Parathyroid adenoma (tissue), 2 donors: ENCODE data around the gene IL17A.

Experiments
- H2AFZ ChIP-seq: fragments of 300-600 bp; sonication (generic); one replicate; pipeline ENCODE4 v1.7.0; 2017; ENCODE audit warnings: antibody characterized with exemption, mild to moderate bottlenecking
- H3K27ac ChIP-seq: fragments of 300-600 bp; sonication (generic); one replicate; pipeline ENCODE4 v1.7.0; 2017
- H3K27me3 ChIP-seq: fragments of 300-600 bp; sonication (generic); one replicate; pipeline ENCODE4 v1.7.0; 2017; ENCODE audit warnings: low read length; ENCODE audit not compliant: control insufficient read depth, insufficient read depth
- H3K36me3 ChIP-seq: fragments of 300-600 bp; sonication (generic); one replicate; pipeline ENCODE4 v1.7.0; 2017; ENCODE audit warnings: low read length; ENCODE audit not compliant: control insufficient read depth, insufficient read depth
- H3K4me1 ChIP-seq: fragments of 300-600 bp; sonication (generic); one replicate; pipeline ENCODE4 v1.7.0; 2017; ENCODE audit warnings: control low read depth
- H3K4me2 ChIP-seq: fragments of 300-600 bp; sonication (generic); one replicate; pipeline ENCODE4 v1.7.0; 2017; ENCODE audit warnings: low read length
- H3K4me3 ChIP-seq: fragments of 300-600 bp; sonication (generic); one replicate; pipeline ENCODE4 v1.7.0; 2017; ENCODE audit warnings: low read depth, low read length
- H3K79me2 ChIP-seq: fragments of 300-600 bp; sonication (generic); one replicate; pipeline ENCODE4 v1.7.0; 2017; ENCODE audit warnings: control low read depth
- H3K9ac ChIP-seq: fragments of 300-600 bp; sonication (generic); one replicate; pipeline ENCODE4 v1.7.0; 2017; ENCODE audit warnings: mild to moderate bottlenecking
- H3K9me3 ChIP-seq: fragments of 300-600 bp; sonication (generic); one replicate; pipeline ENCODE4 v1.7.0; 2017; ENCODE audit warnings: low read length; ENCODE audit not compliant: control insufficient read depth
- TF ChIP-seq, protein P1 (sequence below): fragments of 300-600 bp; sonication (generic); IDR thresholded peaks from one replicate; pipeline ENCODE4 v1.7.0; 2017; ENCODE audit warnings: antibody characterized with exemption, mild to moderate bottlenecking
- donor health status: primary hyperparathyroidism.

IL17A gene

GRCh38 chr6:52154381-52154780, 31.8 kb upstream of the IL17A start:
- H3K4me1 ChIP-seq: no peaks in the 10 kb centered on the region
- H3K9ac ChIP-seq: no peak overlapping the region
- no peaks in the 10 kb centered on the region for H3K79me2 ChIP-seq
- TF ChIP-seq, protein P1, sequence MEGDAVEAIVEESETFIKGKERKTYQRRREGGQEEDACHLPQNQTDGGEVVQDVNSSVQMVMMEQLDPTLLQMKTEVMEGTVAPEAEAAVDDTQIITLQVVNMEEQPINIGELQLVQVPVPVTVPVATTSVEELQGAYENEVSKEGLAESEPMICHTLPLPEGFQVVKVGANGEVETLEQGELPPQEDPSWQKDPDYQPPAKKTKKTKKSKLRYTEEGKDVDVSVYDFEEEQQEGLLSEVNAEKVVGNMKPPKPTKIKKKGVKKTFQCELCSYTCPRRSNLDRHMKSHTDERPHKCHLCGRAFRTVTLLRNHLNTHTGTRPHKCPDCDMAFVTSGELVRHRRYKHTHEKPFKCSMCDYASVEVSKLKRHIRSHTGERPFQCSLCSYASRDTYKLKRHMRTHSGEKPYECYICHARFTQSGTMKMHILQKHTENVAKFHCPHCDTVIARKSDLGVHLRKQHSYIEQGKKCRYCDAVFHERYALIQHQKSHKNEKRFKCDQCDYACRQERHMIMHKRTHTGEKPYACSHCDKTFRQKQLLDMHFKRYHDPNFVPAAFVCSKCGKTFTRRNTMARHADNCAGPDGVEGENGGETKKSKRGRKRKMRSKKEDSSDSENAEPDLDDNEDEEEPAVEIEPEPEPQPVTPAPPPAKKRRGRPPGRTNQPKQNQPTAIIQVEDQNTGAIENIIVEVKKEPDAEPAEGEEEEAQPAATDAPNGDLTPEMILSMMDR: no peak
- no peaks in the 10 kb centered on the region for H3K36me3 ChIP-seq
- H3K4me3 ChIP-seq: no peak overlapping the region
- H2AFZ ChIP-seq: no peak overlapping the region
- no peaks in the 10 kb centered on the region for H3K9me3 ChIP-seq
- H3K27ac ChIP-seq: no peak overlapping the region
- no peaks in the 10 kb centered on the region for H3K27me3 ChIP-seq
- no peak overlapping the region for H3K4me2 ChIP-seq

GRCh38 chr6:52155791-52156576, 30.2 kb upstream of the IL17A start:
- no peak overlapping the region for H3K4me3 ChIP-seq
- H3K79me2 ChIP-seq: no peaks in the 10 kb centered on the region
- no peaks in the 10 kb centered on the region for H3K36me3 ChIP-seq
- no peak overlapping the region for H3K9ac ChIP-seq
- no peaks in the 10 kb centered on the region for H3K4me1 ChIP-seq
- no peaks in the 10 kb centered on the region for H3K9me3 ChIP-seq
- no peak overlapping the region for H3K4me2 ChIP-seq
- no peak overlapping the region for H2AFZ ChIP-seq
- TF ChIP-seq, protein P1: no peak
- H3K27me3 ChIP-seq: no peaks in the 10 kb centered on the region
- H3K27ac ChIP-seq: no peak overlapping the region

DNA sequence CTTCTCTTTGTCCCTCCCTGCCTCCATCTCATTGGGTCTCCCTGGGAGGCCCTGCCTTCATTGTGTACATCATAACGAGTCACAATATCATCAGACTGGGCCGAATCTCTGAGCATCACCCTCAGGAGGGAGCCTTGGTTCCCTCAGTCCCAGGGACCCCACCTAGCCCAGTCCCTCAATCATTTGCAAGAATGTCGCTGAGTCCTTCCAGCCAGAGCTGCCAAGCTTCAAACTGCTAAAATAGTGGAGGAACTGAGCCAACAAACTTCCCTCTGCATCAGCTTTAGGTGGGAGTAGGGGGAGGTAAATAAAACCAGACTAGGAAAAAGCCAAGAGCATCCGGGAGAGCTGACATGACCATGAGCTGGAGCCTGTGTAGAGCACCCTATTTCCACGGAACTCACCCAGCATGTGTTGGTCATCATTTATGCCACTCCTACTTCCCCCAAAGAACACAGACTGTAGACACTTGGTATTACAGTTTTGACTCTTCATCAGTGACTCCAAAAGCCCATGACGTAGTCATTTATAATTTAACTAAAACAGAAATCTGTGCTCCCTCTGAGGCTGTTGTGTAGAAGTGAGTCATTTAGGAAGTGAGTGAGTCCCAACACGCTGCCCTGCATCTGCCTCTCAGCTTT, 28.8 kb upstream of the IL17A start:
- H3K4me2 ChIP-seq: no peak overlapping the region
- no peak overlapping the region for H3K9ac ChIP-seq
- H3K9me3 ChIP-seq: no peaks in the 10 kb centered on the region
- no peaks in the 10 kb centered on the region for H3K4me1 ChIP-seq
- H3K27me3 ChIP-seq: no peaks in the 10 kb centered on the region
- TF ChIP-seq, protein P1: no peak
- H2AFZ ChIP-seq: no peak overlapping the region
- no peaks in the 10 kb centered on the region for H3K79me2 ChIP-seq
- no peaks in the 10 kb centered on the region for H3K36me3 ChIP-seq
- no peak overlapping the region for H3K4me3 ChIP-seq
- H3K27ac ChIP-seq: no peak overlapping the region

DNA sequence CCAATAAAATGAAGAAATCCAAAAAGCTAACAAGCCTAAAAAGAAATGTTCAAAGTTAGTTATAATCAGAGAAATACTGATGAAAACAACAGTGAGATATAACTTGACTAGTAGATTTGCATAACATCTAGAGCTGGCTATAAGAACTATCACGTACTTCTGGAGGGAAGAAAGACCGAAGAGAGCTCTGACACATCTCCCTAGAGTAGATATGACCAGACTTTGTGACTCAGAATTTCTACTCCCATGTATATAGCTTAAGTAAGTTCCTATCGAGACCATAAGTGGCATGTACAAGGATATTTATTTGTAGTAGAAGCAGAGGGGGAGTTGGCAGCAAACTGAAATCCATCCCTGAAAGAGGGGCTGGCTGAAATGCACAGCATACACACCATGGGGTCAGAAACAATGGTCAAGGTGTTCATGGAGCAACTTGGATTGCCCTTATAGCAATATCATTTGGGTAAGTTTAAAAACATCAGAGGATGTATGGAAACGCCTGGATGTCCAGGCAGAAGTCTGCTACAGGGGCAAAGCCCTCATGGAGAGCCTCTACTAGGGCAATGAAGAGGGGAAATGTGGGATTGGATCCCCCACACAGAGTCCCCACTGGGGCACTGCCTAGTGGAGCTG, 25.6 kb upstream of the IL17A start:
- H3K4me1 ChIP-seq: no peaks in the 10 kb centered on the region
- H3K9me3 ChIP-seq: no peaks in the 10 kb centered on the region
- no peak overlapping the region for H3K4me2 ChIP-seq
- TF ChIP-seq, protein P1: no peak
- H3K79me2 ChIP-seq: no peaks in the 10 kb centered on the region
- no peaks in the 10 kb centered on the region for H3K27me3 ChIP-seq
- no peak overlapping the region for H3K9ac ChIP-seq
- no peak overlapping the region for H3K27ac ChIP-seq
- H3K36me3 ChIP-seq: no peaks in the 10 kb centered on the region
- H3K4me3 ChIP-seq: no peak overlapping the region
- H2AFZ ChIP-seq: no peak overlapping the region
